DMS153 treated with DMSO at 0.1 percent for 48 hours (cell line): ENCODE measurements around the gene CTRB1.
"Not testable (repeated sequence)": the region's sequence is repeated elsewhere in the genome, so short reads cannot be mapped to it uniquely, and the experiment has no call there.

Experiments
- DNase-seq: peaks from one replicate; lab custom pipeline; 2025; ENCODE audit not compliant: unreplicated experiment; lab: John Stamatoyannopoulos, UW

The CTRB1 gene

GRCh38 chr16:75239542-75240122 lies 20.8 kb downstream of the CTRB1 start:
- DNase-seq: no peak

- DNase-seq: not testable (repeated sequence)
Measured at GRCh38 chr16:75240633-75241032, 21.8 kb downstream of the CTRB1 start.

- DNase-seq: no peak
Measured at GRCh38 chr16:75241412-75241811, 22.6 kb downstream of the CTRB1 start.

- no peak for DNase-seq
Measured at GRCh38 chr16:75241955-75242354, 23.2 kb downstream of the CTRB1 start.

- not testable (repeated sequence) for DNase-seq
Measured at GRCh38 chr16:75242436-75243078, 23.8 kb downstream of the CTRB1 start.

GRCh38 chr16:75243667-75244224 lies 25.0 kb downstream of the CTRB1 start:
- no peak for DNase-seq

GRCh38 chr16:75244225-75244809 lies 25.5 kb downstream of the CTRB1 start:
- no peak for DNase-seq

GRCh38 chr16:75244844-75245758 lies 26.3 kb downstream of the CTRB1 start:
- DNase-seq: no peak

GRCh38 chr16:75246504-75247205 lies 27.9 kb downstream of the CTRB1 start:
- no peak for DNase-seq

- no peak for DNase-seq
Measured at GRCh38 chr16:75247249-75247648, 28.5 kb downstream of the CTRB1 start.

- DNase-seq: no peak
Measured at GRCh38 chr16:75248142-75248535, 29.4 kb downstream of the CTRB1 start.

GRCh38 chr16:75248536-75249380 lies 30.0 kb downstream of the CTRB1 start:
- no peak for DNase-seq

- DNase-seq: no peak
Measured at GRCh38 chr16:75249441-75249840, 30.7 kb downstream of the CTRB1 start.

- DNase-seq: no peak
Measured at GRCh38 chr16:75250089-75250808, 31.5 kb downstream of the CTRB1 start.

GRCh38 chr16:75250809-75251279 lies 32.1 kb downstream of the CTRB1 start:
- no peak for DNase-seq

GRCh38 chr16:75251280-75252048 lies 32.7 kb downstream of the CTRB1 start, which contains the start of gene BCAR1:
Gene BCAR1, minus strand, starts transcription at chr16:75251624. Its CDS starts 142 bp downstream, at chr16:75251482.
- DNase-seq: peak; percentile 61

- DNase-seq: no peak
Measured at GRCh38 chr16:75252049-75252864, 33.5 kb downstream of the CTRB1 start.
